Measurements from ENCODE around the gene SLC35F3. TPM values are rescaled to one million over a fixed set of nuclear protein-coding genes. Genes with fewer than 3 reads are reported as not detected.
"Not testable (repeated sequence)": the region's sequence is repeated elsewhere in the genome, so short reads cannot be mapped to it uniquely, and the experiment has no call there.

SLC35F3 gene
- total RNA-seq, result 2.7 and 8.3 TPM in 2 replicates

DNA sequence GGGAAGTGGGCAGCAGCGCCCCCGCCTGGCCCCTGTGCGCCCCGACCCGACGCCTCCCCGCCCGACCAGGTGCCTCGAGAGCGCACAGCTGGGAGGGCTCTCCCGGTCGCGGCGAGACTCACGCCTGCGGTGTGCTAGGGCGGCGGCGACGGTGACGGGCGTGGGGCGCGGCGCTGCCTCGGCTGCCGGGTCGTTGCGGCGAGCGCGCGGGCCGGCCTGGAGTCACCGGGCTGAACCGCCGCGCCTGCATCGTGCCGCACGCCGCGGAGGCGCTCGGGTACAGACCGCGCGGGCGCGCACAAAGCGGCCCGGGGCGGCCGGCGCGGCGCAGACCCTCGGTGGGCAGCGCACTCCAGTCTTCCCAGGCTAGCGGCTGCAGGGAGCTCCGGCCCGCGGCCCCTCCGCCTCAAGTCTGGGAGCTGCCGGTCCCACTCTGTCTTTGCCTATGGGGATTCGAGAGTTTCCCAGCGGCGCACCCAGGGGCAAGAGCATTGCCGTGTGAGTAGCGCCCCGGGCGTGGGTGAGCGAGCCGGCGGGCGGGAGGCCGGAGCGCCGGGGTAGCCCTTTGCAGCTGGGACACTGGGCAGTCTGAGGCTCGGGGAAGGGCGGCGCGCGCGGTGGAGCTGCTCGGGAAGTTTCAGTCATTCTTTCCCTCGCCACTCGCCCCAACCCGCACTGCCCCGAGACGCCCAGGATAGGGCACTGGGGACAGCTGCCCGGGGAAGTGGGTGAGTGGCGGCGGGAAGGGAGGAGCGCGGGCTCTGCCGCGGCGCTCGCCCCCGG lies at the start of gene SLC35F3:
Gene SLC35F3, plus strand, starts transcription at position 44 of the 783 bp plus-strand sequence.
- no peak for DNase-seq (ENCODE audit: low read depth)

DNA sequence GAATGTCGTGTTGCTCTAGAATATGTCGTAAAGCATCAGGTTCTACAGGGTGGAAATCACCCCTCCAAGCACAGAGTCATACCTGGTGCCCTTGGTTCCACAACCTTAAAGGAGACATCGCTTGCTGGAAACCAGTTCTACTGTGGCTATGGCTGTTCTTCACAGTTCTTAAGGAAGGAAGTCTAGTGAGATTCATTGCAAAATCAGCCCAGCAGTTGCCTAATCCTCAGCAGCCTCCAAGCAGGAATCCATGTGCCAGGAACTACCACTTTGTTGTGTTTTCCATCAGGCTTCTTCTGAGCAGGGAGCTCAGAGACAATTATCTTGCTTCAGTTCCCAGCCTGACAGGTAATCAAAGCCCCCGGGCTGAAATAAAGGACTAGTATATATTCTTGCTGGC lies 45.0 kb upstream of the SLC35F3 start:
- peak; percentile 13 for DNase-seq (ENCODE audit: low read depth)

DNA sequence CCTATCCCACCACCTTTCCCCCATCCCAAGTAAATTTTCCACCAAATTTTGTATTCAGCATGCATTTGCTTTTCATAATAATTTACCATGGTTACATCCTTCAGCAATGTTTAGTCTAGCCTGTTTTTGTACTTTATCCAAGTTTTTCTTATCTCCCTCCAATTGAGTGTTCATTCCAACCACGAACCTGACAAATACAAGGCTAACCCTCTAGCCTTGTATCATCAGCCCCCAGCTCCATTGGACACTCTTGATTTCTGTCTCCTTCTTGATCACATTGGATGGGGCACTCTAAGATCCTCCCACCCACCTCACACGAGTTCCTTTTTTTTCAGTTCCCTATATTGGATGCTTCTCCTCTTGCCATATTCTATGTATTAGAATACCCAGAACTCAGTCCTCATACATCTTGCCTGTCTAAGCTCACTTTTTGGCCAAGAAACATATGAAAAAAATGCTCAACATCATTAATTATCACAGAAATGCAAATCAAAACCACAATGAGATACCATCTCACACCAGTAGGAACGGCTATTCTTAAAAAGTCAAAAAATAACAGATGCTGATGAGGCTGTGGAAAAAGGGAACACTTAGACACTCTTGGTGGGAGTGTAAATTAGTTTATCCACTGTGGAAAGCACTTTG lies 40.5 kb upstream of the SLC35F3 start:
- no peak for DNase-seq (ENCODE audit: low read depth)

DNA sequence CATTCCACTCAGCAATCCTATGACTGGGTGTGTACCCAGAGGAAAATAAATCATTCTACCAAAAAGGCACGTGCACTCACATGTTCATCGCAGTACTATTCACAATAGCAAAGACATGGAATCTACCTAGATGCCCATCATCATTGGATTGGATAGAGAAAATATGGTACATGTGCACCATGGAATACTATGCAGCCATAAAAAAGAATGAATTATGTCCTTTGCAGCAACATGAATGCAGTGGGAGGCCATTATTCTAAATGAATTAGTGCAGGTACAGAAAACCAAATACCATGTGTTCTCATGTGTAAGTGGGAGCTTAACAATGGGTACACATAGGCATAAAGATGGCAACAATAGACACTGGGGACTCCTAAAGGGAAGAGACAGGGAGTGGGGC lies 39.9 kb upstream of the SLC35F3 start:
- no peak for DNase-seq (ENCODE audit: low read depth)

DNA sequence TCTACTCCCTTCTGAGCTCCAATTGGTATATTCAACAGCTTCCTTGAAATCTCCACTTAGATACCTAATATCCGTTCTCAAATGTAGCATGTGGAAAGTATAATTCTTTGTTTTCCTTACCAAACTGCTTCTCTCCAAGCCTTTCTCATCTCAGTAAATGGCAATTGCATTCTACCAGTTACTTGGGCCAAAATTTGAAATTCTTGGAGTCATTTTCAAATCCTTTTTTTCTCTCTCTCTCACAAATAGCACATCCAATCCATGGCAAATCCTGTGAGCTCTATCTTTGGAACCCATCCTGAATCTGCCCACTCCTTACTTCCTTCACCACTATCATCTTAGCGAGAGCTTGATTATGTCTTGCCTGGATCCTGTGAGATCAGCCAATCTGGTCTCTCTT lies 39.3 kb upstream of the SLC35F3 start:
- no peak for DNase-seq (ENCODE audit: low read depth)

DNA sequence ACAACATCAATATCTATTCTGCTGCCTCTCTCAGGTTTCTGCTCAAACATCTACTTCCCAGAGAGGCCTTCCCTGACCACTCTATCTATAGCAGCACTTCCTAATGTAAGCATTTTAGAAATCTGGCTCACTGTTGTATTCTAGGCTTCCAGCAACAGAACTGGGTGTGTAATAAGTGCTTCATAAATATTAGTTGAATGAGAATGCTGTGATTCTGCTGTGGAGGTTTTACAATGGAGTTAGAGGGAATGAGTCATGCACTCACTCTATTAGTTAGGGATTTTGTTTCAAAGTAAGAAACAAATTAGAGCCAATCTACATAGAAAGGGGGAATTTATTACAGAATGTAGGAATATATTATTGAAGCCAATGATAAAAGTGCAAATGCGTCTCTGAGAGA lies 38.6 kb upstream of the SLC35F3 start:
- DNase-seq (ENCODE audit: low read depth), result no peak

DNA sequence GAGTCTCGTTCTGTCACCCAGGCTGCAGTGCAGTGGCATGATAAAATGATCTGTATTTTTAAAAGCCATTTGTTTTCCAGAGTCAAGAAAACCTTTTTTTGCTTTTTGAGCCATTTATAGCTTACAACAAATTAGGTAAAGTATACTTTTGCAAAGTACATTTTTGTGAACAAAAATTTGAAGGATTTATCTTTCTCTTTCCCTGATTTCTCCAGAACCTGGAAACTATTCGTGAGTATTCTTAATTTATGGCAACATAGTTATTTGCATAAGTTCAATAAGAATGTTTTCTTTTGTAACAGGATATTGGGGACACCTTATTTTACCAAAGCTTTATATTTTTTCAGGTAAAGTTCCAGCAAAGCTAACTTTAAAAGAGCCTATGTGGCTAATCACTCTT lies 37.4 kb upstream of the SLC35F3 start:
- no peak for DNase-seq (ENCODE audit: low read depth)

DNA sequence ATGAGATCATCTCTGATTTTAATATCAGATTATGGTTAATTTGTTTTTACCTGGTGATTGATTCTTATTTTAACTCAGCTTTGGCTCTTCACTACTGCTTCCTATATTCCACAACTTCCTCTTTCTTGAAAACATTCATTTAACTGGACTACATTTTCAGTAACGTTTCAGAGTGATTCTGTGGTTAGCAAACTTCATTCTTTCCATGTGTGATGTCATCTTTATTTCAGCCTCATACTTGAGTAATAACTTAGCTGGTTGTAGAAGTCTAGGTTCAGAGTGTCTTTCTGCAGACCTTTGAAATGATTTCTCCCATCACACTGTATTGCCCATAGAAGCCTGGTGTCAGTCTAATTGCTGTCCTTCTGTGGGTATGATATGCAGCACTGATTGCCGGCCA lies 36.0 kb upstream of the SLC35F3 start:
- peak; percentile 4 for DNase-seq (ENCODE audit: low read depth)

- DNase-seq (ENCODE audit: low read depth), result peak; percentile 6
These were observed 34.8 kb upstream of the SLC35F3 start for GRCh38 chr1:233869680-233870079.

- no peak for DNase-seq (ENCODE audit: low read depth)
These were observed 30.8 kb upstream of the SLC35F3 start for GRCh38 chr1:233873666-233874065.

DNA sequence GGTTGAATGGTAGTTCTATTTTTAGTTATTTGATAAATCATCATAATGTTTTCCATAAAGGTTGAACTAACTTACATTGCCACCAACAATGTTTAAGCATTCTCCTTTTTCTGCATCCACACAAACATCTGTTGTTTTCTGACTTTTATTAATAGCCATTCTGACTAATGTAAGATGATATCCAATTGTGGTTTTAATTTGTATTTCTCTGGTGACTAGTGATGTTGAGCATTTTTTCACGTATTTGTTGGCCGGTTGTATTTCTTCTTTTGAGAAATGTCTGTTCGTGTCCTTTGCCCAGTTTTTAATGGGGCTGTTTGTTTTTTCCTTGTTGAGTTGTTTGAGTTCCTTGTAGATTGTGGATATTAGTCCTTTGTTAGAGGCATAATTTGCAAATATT lies 24.6 kb upstream of the SLC35F3 start:
- DNase-seq (ENCODE audit: low read depth), result no peak

GRCh38 chr1:233883671-233884070 lies 20.8 kb upstream of the SLC35F3 start:
- DNase-seq (ENCODE audit: low read depth), result no peak

GRCh38 chr1:233884461-233885151 lies 19.9 kb upstream of the SLC35F3 start:
- DNase-seq (ENCODE audit: low read depth), result no peak

DNA sequence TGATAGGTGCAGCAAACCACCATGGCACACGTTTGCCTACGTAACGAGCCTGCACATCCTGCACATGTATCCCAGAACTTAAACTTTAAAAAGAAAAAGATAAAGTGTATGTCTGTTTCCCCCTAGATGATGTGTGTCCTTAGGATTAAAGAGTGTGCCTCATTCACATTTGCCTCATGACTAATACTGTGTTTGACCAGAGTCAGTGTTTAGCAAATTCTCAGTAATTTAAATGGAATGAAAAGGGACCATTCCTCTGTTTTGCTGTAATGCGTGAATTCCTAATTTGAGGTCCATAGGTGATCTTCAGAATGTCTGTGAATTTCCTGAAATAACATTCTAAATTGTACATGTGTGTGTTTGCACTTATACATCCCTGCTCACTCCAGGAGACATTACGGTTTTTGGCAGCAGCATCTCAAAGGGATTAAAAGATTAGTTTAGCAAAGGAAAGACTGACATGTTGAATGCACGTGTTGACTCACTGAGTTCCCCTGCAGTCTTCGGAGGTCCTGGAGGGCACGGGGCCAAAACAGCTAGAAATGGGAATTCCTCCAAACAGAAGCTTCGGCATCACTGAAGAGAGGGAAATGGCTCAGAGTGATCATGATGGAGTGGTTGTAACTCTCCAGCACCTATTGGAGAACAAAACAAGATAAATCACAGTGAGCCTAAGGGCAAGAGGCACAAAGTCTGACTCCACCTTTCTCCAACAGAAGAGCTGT lies 19.1 kb upstream of the SLC35F3 start:
- no peak for DNase-seq (ENCODE audit: low read depth)

- not testable (repeated sequence) for DNase-seq (ENCODE audit: low read depth)
These were observed 13.3 kb upstream of the SLC35F3 start for GRCh38 chr1:233891151-233891550.

DNA sequence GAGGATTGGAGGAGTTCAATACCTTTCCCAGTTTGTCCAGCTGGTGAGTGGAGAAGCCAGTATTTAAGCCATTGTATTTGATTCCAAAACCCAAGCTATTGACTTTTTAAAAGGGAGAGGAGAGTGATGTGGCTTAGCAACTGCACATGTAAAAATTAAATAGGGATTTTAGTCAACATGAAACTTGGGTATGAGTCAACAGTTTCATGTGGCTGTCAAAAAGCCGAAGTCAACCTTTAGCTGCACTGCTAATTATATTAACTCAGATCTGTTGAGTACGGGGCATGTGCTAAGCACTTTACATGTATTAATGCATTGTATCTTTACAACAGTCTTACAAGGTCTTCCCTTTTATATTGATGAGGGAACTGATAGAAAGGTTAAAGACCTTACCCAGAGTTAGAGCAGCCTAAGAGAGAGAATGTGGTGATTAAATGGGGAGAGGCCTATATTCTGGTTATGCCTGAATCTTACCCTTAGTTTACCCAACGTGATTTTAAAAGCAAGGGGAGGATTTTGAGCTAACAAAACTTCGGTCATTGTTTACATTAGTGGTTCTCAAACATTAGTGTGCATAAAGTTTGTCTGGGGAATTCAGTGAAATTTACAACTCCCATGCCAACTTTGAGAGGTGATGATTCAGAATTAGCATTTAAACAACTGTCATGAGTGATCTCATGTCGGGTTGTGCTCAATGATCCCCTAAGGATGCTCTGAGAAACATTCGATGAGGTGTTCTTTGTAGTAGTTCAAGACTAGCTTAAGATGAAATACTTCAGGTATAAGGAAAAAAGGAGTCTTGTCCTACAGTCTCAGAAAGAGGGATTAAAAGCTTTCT lies 6.9 kb upstream of the SLC35F3 start:
- DNase-seq (ENCODE audit: low read depth), result no peak

- no peak for DNase-seq (ENCODE audit: low read depth)
These were observed 3.0 kb upstream of the SLC35F3 start for GRCh38 chr1:233901495-233901894.

DNA sequence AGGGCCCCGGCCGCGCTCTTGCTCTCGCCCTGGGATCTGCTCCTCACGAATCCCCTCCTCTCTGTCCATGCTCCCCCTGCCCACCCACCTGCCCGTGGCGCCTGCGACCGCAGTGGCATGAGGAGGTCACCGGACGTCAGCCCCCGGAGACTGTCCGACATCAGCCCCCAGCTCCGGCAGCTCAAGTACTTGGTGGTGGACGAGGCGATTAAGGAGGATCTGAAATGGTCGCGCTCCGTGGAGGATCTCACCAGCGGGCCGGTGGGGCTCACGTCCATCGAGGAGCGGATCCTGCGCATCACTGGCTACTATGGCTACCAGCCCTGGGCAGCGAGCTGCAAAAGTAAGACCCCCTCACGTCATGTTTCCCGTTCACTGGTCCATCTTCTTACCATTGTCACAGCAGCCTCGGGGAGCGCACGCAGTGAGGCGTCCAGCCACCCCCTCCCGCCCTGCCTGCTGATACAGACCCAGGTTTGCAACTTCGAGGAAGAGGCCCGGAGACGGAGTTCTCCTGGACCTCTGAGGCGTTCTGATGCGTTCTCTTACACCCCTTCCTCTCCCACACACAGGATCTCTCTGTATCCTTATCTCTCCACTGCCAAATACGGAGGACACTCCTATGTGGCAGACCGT lies 1.1 kb downstream of the SLC35F3 start:
- DNase-seq (ENCODE audit: low read depth), result no peak

- DNase-seq (ENCODE audit: low read depth), result peak; percentile 52
These were observed 2.7 kb downstream of the SLC35F3 start for GRCh38 chr1:233907151-233907550.

GRCh38 chr1:233908092-233908491 lies 3.6 kb downstream of the SLC35F3 start:
- DNase-seq (ENCODE audit: low read depth), result no peak

- peak; percentile 98 for DNase-seq (ENCODE audit: low read depth)
These were observed 4.7 kb downstream of the SLC35F3 start for GRCh38 chr1:233909195-233909594.
